Stimulated activated CD8-positive, alpha-beta memory T cell treated with anti-CD3 and anti-CD28 coated beads, Interleukin-12 subunit alpha, Interleukin-12 subunit beta, amount 100 ng/mL, for 24 hours (primary cell): ENCODE measurements around the gene INPP5K.
"Not testable (repeated sequence)": the region's sequence is repeated elsewhere in the genome, so short reads cannot be mapped to it uniquely, and the experiment has no call there.

Source experiments
- DNase-seq: peaks from one replicate; pipeline ENCODE4 v3.0.0-alpha.2; 2020; ENCODE audit errors: extremely low read depth

Gene INPP5K

DNA sequence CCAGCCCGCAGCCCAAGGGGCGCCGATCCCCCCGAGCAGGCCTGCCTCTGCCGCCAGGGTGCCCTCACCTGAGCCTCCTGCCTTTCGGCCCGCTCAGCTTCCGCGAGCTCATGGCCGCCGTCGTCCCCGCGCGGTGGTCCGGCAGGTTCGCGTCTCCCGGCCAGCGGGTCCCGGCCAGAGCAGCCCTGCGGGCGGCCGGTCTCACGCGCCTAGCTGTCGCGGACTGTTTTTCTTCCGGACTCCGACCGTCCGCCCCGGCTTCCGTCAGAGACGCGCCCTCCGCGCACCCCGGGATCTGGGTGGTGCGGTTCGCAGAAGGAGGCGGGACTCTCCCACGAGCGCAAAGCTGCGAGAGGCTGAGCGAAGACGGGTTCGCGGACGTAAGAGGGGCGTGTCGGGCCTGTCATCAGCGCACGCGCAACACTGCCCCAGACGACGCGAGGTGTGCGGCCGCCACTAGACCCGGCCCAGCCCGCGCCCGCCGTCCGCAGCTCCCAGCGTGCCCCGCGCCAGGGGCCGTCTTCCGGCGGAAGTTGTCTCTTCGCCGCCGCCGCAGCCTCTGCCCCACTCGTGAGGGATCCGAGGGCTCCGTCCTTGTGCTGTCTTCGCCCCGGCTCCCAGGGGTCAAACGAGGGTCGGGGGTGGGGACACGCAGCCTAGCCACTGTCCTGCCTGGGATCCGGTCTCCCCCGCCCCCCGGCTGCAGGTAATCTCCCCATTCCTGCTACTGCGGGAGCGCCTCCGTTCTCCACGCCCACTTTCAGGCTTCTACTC lies at the start of gene INPP5K:
Gene INPP5K, minus strand, starts transcription at position 225 of the 774 bp plus-strand sequence. Its CDS starts 113 bp downstream, at position 112.
- peak; percentile 96 for DNase-seq

DNA sequence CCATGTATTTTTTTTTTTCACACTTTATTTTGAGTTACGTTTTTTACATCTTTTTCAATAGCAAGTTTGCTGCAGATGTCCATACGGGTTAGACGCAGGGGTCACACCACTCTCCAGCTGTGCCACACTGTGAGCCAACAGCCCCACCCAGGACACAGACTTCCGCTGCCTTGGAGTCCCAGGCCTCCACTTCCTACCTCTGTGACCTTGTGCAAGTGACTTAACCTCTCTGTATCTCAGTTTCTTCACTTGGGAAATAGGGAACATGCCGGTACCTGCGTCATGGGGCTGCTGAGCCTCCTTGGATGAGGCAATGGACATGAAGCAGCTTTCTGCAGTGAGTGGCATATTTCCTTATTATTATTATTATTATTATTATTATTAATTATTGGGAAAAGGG lies 49.5 kb upstream of the INPP5K start:
- no peak for DNase-seq

DNA sequence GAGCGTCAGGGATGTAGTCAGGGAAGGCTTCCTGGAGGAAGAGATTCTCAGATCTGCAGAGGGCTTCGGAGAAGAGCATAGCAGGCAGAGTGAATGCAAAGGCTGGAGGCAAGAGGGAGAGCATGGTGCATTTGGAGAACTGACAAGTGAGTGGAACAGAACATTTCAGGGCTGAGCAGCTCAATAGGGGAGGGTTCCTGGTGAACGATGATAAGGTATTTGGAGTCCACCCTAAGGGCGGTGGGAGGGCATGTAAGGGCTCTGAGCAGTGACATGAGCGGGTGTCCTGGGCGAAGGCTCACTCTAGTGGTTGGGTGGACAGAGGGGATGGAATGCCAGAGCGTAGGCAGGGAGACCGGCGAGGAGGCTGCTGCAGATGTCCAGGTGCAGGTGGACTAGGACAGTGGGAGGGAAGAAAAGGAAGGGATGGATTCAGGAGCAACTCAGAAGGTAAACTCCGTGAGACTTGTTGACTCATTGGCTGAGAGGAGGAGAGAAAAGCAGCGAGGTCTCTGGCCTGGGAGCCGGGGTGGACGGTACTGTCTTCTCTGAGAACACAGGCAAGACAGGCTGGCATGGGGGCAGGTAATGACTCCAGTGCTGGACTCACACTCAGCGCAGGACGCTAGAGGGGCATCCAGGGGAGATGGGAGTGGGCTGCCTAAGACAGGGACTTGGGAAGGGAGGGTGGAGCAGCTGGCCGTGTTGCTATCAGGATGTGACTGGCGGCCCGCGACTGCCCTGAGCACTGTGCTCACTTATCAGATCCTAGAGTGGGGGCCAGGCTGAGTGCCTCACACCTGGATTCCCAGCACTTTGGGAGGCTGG lies 47.6 kb upstream of the INPP5K start:
- DNase-seq, result no peak

GRCh38 chr17:1563471-1563785 lies 47.0 kb upstream of the INPP5K start:
- DNase-seq, result not testable (repeated sequence)

DNA sequence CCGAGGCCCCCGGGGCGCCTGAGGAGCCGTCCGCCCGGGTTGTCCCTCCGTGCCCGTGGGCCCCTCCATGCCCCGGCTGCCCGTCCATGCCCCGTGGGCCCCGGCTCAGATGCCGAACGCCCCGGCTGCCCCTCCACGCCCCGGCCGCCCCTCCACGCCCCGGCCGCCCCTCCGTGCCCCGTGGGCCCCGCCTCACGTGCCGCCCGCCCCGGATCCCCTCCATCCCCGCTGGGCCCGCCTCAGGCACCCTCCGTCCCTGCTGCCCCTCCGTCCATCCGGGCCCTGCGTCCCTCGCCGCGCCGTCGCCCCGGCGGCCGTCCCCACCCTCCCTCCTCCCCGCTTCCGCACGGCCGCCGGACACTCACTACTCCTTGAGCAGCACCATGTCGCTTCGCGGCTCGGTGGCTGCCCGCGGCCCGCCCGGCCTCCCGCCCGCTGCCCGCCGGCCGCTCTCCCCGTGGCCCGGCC lies 45.8 kb upstream of the INPP5K start:
- DNase-seq, result no peak

GRCh38 chr17:1561420-1562175 lies 45.2 kb upstream of the INPP5K start:
- DNase-seq, result no peak

- no peak for DNase-seq
These were observed 44.5 kb upstream of the INPP5K start for GRCh38 chr17:1560858-1561355.

GRCh38 chr17:1560101-1560857 lies 43.9 kb upstream of the INPP5K start:
- no peak for DNase-seq

- no peak for DNase-seq
These were observed 42.9 kb upstream of the INPP5K start for GRCh38 chr17:1559047-1560043.

- no peak for DNase-seq
These were observed 42.0 kb upstream of the INPP5K start for GRCh38 chr17:1558401-1558800.

DNA sequence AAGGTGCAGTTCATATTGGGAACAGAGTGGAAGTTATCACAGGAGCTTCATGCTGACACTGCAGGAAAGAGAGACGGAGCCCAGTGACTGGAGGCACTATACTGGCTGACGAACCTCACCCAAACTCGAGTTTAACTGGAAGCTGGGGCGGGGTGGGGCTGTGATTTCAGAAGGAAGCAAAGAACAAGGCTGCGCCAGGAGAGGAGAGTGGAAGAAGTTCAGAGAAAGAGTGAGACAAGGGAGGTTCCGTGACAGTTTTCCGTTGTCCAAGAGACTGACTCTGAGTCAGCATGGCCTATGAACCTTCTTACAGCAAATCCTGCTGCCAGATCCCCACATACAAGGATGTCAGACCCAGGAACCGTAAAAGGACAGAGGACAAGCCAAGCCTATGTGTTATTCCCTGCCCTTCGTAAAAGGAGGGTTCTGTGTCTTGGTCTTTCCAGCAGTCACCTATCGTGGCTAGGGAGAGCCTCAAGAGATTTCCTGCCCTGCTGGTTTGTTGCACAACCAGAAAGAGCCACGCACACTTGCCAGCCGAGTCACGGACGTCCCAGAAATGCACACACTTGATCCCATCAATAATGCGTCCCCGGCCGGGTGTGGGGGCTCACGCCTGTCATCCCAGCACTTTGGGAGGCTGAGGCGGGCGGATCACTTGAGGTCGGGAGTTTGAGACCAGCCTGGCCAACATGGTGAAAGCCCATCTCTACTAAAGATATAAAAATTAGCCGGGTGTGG lies 41.1 kb upstream of the INPP5K start:
- DNase-seq, result no peak

GRCh38 chr17:1555651-1556471 lies 39.4 kb upstream of the INPP5K start:
- DNase-seq, result no peak

DNA sequence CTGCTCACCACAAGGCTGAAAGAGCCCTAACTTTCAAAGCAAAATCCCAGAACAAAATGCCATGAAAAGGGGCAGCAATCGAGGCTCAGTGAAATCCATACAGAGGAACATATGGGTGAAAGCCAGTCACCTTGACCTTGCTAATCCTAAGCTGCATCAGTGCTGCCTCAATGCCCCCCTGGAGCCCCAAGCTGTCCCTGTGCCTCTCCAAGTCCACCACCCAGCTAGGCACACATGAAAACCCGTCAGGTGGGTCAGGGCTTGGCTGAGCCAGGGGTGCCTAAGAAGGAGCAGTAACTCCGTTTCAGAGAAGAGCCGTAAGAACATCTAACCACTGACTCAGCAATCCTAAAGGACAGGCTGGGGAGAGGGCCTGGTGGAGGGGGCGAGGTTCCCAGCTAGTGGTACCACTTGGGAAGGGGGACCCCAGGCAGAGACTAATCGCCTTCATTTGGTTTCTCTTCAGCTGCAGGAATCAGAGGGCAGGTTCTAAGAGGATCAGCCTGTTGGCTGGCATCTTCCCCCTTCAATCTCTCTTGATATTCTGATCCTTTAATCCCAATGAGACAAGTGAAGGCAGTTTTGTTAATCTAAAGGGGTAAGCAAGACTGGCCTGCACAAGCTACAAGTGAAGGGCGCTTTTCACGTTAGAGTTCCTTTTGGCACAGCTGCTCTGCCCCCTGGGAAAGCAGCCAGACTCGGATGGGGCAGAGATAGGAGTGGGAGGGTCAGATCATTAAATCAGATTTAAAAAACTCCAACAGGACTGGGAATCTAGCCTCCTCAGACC lies 38.5 kb upstream of the INPP5K start:
- no peak for DNase-seq

DNA sequence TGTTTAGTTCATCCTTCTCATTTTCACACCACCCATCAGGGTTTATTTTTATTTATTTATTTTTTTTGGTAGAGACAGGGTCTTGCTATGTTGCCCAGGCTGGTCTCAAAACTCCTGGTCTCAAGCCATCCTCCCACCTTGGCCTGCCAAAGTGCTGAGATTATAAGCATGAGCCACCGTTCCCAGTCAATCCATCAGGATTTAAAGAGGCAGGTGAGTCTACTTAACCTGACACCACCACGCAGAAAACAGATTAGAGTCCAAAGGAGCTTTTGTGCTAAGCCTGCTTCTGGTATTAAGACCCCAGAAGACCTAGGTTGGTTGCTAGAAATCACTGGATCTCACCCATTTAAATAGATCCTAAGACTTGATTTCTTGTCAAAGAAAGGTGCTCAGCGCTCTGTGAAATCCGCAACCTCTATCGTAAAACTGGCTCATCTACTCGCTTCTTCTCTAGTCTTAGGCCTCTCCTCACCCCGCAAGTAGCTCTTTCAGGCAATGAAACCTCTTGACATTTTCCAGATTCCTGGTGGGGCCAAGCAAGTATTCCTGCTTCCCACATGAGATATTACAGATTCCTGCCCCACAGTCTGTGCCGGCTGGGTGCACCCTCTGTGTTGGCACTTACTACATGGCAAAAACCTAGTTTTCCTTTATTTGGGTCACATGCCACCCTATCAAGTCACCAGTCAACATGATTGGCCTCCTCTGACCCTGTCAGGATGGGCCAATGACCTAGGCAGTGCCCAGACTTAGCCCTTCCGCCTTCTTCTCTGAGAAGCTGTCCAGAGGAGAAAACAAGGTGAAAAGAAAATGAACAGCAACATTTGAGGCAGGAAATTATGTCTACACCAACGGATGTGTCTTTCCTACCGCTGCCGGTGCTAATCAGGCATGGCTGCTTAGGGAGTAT lies 37.2 kb upstream of the INPP5K start:
- DNase-seq, result no peak

DNA sequence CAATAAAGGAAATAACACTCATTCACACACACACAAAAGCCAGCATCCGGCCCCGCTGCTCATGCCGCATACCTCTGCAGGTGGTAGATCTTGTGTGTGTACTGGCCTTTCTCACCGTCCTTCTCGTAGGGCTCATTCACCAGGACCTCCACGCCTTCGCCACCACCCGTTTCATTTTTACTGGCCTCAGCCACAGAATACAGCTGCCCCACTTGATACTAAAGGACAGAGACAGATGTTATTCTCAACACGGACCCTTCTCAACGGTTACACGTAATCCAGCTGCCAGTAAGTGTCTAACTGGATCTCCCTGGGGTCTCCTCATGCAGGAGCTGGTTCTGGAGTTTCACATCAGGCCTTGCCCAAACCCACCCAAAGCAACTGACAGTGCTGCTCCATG lies 36.5 kb upstream of the INPP5K start:
- no peak for DNase-seq

DNA sequence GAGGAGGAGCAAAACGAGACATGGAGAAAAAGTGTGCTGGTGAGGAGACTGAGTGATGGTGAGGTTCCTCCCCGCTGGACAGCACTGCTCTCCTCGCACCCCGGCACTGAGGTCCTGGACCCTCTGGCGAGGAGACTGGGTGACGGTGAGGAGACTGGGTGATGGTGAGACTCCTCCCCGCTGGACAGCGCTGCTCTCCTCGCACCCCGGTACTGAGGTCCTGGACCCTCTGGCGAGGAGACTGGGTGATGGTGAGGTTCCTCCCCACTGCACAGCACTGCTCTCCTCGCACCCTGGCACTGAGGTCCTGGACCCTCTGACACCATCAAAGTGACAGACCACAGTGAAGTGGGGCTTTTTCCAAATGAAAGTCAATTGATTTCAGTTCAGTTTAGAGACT lies 35.3 kb upstream of the INPP5K start:
- no peak for DNase-seq

- no peak for DNase-seq
These were observed 31.6 kb upstream of the INPP5K start for GRCh38 chr17:1548032-1548431.
